Measurements from ENCODE around the gene CBR4.

DNA sequence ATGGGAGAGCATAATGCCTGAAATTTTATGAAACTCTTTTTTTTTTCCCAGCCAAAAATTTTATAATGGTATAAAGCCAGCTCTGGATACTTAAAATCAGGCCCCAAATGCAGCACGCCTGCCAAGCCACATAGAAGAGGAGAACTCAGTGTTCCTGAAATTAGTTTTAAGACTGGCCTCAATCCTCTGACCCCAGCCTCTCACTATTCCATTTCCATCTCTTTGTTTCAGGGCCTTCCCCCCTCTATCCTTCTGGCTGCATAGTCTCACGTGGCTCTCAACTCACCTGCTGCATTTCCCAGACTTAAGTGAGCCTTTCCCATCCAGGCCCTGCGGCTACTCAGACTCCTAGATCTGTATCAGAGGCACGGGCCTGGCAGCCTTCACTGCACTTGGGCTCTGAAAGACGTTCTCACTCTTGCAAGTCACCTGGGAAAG lies 5.2 kb upstream of the CBR4 start:
- TF ChIP-seq POLR2A (IDR thresholded peaks at IDR 0.05) (no peak), EP300 (IDR thresholded peaks at IDR 0.05; ENCODE audit: low read depth) (no peak), POLR2AphosphoS5 (IDR thresholded peaks at IDR 0.05) (no peak)
- TF ChIP-seq, protein P1, sequence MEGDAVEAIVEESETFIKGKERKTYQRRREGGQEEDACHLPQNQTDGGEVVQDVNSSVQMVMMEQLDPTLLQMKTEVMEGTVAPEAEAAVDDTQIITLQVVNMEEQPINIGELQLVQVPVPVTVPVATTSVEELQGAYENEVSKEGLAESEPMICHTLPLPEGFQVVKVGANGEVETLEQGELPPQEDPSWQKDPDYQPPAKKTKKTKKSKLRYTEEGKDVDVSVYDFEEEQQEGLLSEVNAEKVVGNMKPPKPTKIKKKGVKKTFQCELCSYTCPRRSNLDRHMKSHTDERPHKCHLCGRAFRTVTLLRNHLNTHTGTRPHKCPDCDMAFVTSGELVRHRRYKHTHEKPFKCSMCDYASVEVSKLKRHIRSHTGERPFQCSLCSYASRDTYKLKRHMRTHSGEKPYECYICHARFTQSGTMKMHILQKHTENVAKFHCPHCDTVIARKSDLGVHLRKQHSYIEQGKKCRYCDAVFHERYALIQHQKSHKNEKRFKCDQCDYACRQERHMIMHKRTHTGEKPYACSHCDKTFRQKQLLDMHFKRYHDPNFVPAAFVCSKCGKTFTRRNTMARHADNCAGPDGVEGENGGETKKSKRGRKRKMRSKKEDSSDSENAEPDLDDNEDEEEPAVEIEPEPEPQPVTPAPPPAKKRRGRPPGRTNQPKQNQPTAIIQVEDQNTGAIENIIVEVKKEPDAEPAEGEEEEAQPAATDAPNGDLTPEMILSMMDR (IDR thresholded peaks at IDR 0.05) = no peak

Measured in transverse colon (tissue), 4 donors.